ENCODE results near the gene TSPAN12. TPM values are rescaled to one million over a fixed set of nuclear protein-coding genes. Genes with fewer than 3 reads are reported as not detected.

The TSPAN12 gene
- 0.38 to 0.63 TPM (median 0.49 TPM) in 5 replicates for total RNA-seq (2022; extraction: Qiagen RNA extraction; ENCODE audit: low read depth)

GRCh38 chr7:120857588-120858573 is at the start of gene TSPAN12:
Gene TSPAN12, minus strand, starts transcription at chr7:120858144. Its CDS starts 1,381 bp downstream, at chr7:120856763.

Other genes with a start within 250 kb of the TSPAN12 start
- 4.8 to 5.9 TPM (median 5.4 TPM) in 5 replicates for gene ING3, start 92.6 kb upstream of the TSPAN12 start, total RNA-seq (2022; extraction: Qiagen RNA extraction; ENCODE audit: low read depth)
- gene CPED1, start 130.6 kb upstream of the TSPAN12 start, total RNA-seq (2022; extraction: Qiagen RNA extraction; ENCODE audit: low read depth) = not detected in 5 replicates

Measured in A549 treated with GW870086 at 1 μM for 4 hours (cell line).